GM19395 (cell line): ENCODE measurements around the gene HDGFL2.

Experiments
- ATAC-seq: cut with Tn5 transposase; IDR thresholded peaks from one replicate; pipeline ENCODE4 v1.9.1; 2021; ENCODE audit warnings: mild to moderate bottlenecking, moderate library complexity; ENCODE audit not compliant: unreplicated experiment

The HDGFL2 gene

GRCh38 chr19:4444765-4445741, 27.0 kb upstream of the HDGFL2 start:
- ATAC-seq: no peak

GRCh38 chr19:4445963-4446703, 26.0 kb upstream of the HDGFL2 start:
- ATAC-seq: no peak

GRCh38 chr19:4446704-4447200, 25.3 kb upstream of the HDGFL2 start:
- ATAC-seq: no peak

- no peak for ATAC-seq
These were observed 24.6 kb upstream of the HDGFL2 start for GRCh38 chr19:4447327-4448146.

GRCh38 chr19:4448147-4448985, 23.7 kb upstream of the HDGFL2 start:
- no peak for ATAC-seq

GRCh38 chr19:4449022-4449638, 23.0 kb upstream of the HDGFL2 start:
- no peak for ATAC-seq

GRCh38 chr19:4449639-4450028, 22.5 kb upstream of the HDGFL2 start:
- ATAC-seq: no peak

GRCh38 chr19:4452230-4452990, 19.7 kb upstream of the HDGFL2 start:
- no peak for ATAC-seq

- ATAC-seq: no peak
These were observed 18.6 kb upstream of the HDGFL2 start for GRCh38 chr19:4453232-4454179.

- no peak for ATAC-seq
These were observed 17.1 kb upstream of the HDGFL2 start for GRCh38 chr19:4454747-4455718.

- no peak for ATAC-seq
These were observed 16.2 kb upstream of the HDGFL2 start for GRCh38 chr19:4455719-4456475.

- no peak for ATAC-seq
These were observed 15.6 kb upstream of the HDGFL2 start for GRCh38 chr19:4456476-4456842.

- ATAC-seq: no peak
These were observed 15.0 kb upstream of the HDGFL2 start for GRCh38 chr19:4456843-4457653.

GRCh38 chr19:4457654-4458395, 14.3 kb upstream of the HDGFL2 start, which contains the start of gene UBXN6:
Gene UBXN6, minus strand, starts transcription at chr19:4457794. Its CDS starts 97 bp downstream, at chr19:4457697.
- peak; percentile 84 for ATAC-seq
